NCI-H2029 treated with DMSO at 0.1 percent for 48 hours (cell line): ENCODE measurements around the gene CEP55.

ENCODE experiments used
- DNase-seq: peaks from one replicate; lab custom pipeline; 2025; lab: John Stamatoyannopoulos, UW

CEP55 gene

GRCh38 chr10:93566435-93567276, 70.2 kb downstream of the CEP55 start, which contains the start of gene FFAR4:
Gene FFAR4 (plus strand): TSS chr10:93566665. CDS start chr10:93566721, 56 bp downstream.
- no peak for DNase-seq

- no peak for DNase-seq
Measured at GRCh38 chr10:93567277-93568104, 71.1 kb downstream of the CEP55 start.

GRCh38 chr10:93568105-93568390, 71.6 kb downstream of the CEP55 start:
- no peak for DNase-seq

DNA sequence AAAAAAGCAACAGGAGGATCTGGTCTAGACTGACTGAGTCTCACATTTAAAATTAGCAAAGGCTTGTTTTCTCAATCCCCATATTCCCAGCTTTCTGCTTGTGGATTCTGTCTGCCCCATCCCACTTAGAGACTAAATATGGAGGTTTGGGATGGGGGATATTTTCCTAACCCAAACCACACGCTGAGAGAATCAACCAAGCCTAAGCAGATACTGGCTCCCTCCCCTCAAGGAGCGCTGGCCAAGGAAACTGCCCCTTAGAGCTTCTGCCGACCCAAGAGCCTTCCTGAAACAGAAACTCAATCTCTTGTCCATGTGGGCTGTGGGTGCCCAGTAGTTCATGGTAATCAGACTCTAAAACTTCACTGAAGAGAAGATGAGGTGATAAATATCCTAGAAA, 74.0 kb downstream of the CEP55 start:
- no peak for DNase-seq

DNA sequence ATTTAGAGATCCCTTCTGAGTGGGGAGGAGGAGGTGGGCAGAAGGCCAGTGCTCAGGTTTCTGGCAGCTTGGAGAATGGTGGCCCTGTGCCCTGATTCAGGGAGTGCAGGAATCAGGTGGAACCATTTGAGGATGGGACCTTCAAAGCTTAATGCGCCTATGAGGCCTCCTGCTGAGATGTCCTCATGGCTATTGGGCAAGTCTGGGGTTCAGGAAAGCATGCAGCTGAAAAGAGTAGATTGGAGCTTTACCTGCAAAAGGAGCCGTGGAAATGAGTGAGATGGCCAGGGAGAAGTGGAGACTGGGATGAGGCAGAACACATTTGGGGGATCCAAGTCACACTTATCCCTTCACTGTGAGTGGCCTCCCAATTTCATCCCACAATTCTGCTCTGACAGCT, 76.2 kb downstream of the CEP55 start:
- DNase-seq = no peak

DNA sequence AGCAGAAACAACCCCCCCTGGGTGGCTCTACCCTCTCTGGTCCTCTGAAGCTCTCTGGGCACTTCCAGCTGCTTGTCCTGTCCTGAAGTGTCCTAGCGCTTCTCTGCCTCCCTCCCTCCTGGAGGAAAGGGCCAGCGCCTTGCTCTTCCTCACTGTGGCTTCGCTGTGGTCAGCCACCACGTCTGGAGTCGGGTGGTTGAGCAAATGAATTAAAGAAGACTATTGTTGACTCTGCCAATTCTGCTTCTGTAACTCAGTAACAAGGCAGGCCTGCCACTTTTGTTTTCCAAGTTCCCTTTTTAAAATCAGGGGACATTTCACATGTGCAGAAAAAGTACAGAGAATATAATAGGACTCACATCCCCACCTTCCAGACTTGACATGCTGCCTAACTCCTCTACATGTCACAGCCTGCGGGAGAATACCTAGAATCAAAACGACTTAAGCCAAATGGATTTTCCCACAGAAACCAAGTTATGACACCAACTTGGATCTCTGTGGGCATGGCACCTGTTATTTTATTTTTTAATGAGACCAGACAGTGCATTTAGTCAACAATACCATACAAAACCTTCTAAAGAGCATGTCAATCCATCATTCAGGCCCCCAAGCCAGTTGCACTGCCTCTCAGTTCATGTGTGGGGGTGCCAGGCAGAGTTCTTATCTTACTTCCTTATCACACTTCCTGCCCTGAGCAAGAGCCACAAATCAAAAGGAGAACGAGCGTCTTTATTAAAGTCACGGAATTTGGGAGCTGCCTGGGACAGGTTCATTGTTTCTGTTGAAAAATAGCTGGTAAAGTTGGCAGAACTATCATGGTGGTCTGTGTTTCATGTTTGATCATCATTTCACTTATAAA, 76.9 kb downstream of the CEP55 start:
- no peak for DNase-seq

GRCh38 chr10:93573924-93574323, 77.5 kb downstream of the CEP55 start:
- no peak for DNase-seq

DNA sequence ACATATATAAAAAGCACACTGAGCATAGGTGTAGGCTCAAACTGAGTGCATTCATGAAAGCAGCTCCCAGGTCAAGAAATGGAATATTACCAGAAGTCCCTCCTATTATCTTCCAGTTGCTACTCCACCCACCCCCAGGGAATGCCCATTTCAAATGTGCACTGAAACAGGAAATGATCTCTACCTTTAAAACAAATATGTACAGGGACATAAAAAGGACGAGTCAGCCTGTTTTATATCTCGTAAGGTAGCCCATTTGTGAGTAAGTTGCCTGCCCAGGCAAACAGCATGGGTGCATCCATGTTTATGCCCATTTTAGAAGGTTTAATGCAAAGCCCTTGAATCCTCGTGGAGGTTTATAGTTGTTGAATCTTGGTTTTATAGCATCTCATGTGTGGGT, 80.5 kb downstream of the CEP55 start:
- no peak for DNase-seq

GRCh38 chr10:93577565-93577964, 81.2 kb downstream of the CEP55 start:
- DNase-seq = no peak
